ENCODE data around the gene MRS2. TPM values are rescaled to one million over a fixed set of nuclear protein-coding genes. Genes with fewer than 3 reads are reported as not detected.

Gene MRS2
- total and polyA plus RNA-seq, 9 of the 15 experiments (the other 6 are each of a cell fraction or from before 2014, with no cell fraction given): 14.6 to 57.9 (median 48.1) TPM

- H3K27me3 ChIP-seq (ENCODE audit: control insufficient read depth in 2 of 2, insufficient read depth in 2 of 2, low read length in 2 of 2): peaks cover 3 to 17% of the 10 kb centered on the region in 2 experiments; a peak in 3 of 5 replicates
- no TSS peak for BruUV-seq (replicated peaks)
- in situ Hi-C loops (cut with MboI): no loop called here
- intact Hi-C loops (cut with micrococcal nuclease): no loop called here
- no peaks in the 10 kb centered on the region for H3K79me2 ChIP-seq (ENCODE audit: control insufficient read depth, insufficient read depth, low read length)
- H3K36me3 ChIP-seq (ENCODE audit: control insufficient read depth, insufficient read depth, low read length): no peaks in the 10 kb centered on the region
- TF ChIP-seq ZBTB9 (CRISPR knock-in tag; IDR thresholded peaks at IDR 0.05): no peak
- no peak for TF ChIP-seq RBM22 (IDR thresholded peaks at IDR 0.05; ENCODE audit: low read depth, low read length, poor library complexity, severe bottlenecking)
- TF ChIP-seq ZNF668 (CRISPR knock-in tag; IDR thresholded peaks at IDR 0.05): no peak
- no peak for TF ChIP-seq LCOR (CRISPR knock-in tag; IDR thresholded peaks at IDR 0.05)
- no peak for TF ChIP-seq ZNF253 (CRISPR knock-in tag; conservative IDR thresholded peaks at IDR 0.05)
- no peak for TF ChIP-seq ZNF407 (IDR thresholded peaks at IDR 0.05; ENCODE audit: low read depth)
- no peak for TF ChIP-seq HDAC6 (IDR thresholded peaks at IDR 0.05; ENCODE audit: low read depth, low read length)
- no peak for TF ChIP-seq SMARCA4 (IDR thresholded peaks at IDR 0.05)
- no peak for TF ChIP-seq HNRNPLL (IDR thresholded peaks at IDR 0.05; ENCODE audit: low read depth, low read length, poor library complexity, severe bottlenecking)
- no peak for TF ChIP-seq ARID2 (IDR thresholded peaks at IDR 0.05)
- TF ChIP-seq NELFE (IDR thresholded peaks at IDR 0.05; ENCODE audit: insufficient read depth, insufficient read length): no peak
- no peak for TF ChIP-seq SIX5 (IDR thresholded peaks at IDR 0.05; ENCODE audit: borderline replicate concordance in 1 of 2, insufficient read depth in 1 of 2, low read depth in 1 of 2, low read length in 2 of 2)
- no peak for TF ChIP-seq CTBP1 (IDR thresholded peaks at IDR 0.05; ENCODE audit: borderline replicate concordance)
- ATAC-seq (no peak), DNase-seq (ENCODE audit: extremely low read depth in 1 of 4, low spot score in 3 of 4) (no peak), FAIRE-seq (no peak)
- ChIA-PET CTCF (ENCODE audit: low intra/inter-chr PET ratio) (no interaction called here), POLR2A (interaction anchor here (1.0 to 1.1 kb wide), 2 partner anchors 17 to 21 kb away, joined by 3 read pairs; partner anchors contain the start of gene MRS2)
- H3K9me3 ChIP-seq (replicated peaks; ENCODE audit: control insufficient read depth, insufficient read depth, low read depth, low read length): no peaks in the 10 kb centered on the region
- no peak overlapping the region for H3K27ac ChIP-seq (ENCODE audit: extremely low read depth, low read depth, low read length)
- WGBS (ENCODE audit: insufficient coverage, low coverage, missing lambda C conversion rate): 0% methylated on average over 1 of the region's 1 CpG
- no peaks in the 10 kb centered on the region for H3K4me1 ChIP-seq (replicated peaks in 1 of 2; ENCODE audit: control insufficient read depth in 2 of 2, insufficient read depth in 2 of 2, low read length in 2 of 2)
- H3K9me1 ChIP-seq (ENCODE audit: control insufficient read depth, insufficient read depth, low read length): no peaks in the 10 kb centered on the region
- H3K4me3 ChIP-seq: no peak overlapping the region
- no peak overlapping the region for H2AFZ ChIP-seq (ENCODE audit: low read depth, low read length)
- no peaks in the 10 kb centered on the region for H4K20me1 ChIP-seq (replicated peaks; ENCODE audit: control insufficient read depth, insufficient read depth, low read length)
- no peak overlapping the region for H3K4me2 ChIP-seq (ENCODE audit: insufficient read depth, low read length)
- H3K9ac ChIP-seq (ENCODE audit: insufficient read depth in 1 of 2, low read depth in 2 of 2, low read length in 2 of 2): no peak overlapping the region
These were observed 20.6 kb upstream of the MRS2 start for GRCh38 chr6:24382220-24382540.

Data from K562 (cell line).